Measurements from ENCODE around the gene BNIP3.

BNIP3 gene

DNA sequence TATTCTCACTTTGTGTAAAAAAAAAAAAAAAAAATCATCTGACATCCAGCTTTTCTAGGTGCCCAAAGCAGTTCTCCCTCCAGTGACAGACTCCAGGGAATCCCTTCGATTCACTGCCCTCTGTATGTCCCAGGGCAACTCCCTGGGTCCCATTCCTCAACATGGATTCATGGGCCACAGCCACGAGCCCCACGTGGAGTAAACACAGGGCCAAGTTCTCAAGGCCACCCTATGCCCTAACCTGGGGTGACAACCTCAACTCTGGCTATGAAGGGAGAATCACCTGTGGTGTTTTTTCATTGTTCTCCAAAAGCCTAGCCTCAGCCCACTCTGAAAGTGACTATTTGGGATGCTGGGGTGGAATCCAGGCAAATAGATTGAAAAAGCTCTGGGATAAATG lies 3.4 kb downstream of the BNIP3 start:
- DNase-seq (ENCODE audit: low read depth in 2 of 2) = no peak

DNA sequence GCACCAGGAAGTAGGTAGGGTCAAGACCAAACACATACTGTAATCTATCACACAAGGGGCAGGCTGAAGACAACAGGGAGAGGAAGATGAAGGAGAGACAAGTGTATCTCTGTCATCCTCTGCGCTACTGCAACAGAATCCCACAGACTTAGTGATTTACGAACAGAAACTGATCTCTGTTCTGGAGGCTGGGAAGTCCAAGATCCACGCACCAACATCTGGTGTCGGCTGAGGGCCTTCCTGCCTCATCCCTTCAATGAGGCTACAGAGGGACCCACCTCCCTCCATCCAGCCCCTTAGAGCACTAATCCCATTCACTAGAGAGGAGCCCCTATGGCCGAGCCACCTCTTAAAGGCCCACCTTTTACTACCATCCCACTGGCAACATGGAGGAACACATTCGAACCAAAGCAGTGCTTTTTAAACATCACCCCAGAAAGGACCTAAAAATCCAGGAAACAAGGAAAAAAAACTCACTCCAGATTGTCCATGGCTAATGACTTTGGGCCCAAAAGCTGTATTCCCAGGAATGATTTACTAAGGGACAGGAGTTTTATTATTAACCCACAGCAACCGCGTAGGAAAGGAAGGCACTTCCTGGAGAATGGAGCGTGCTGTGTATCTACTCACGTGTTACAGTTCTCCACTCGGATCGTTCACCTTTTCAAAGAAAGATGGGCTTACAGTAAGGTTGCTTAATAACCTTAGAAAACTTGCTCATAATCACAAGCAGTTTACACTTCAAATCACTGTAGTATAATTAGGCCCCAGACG lies 4.2 kb downstream of the BNIP3 start:
- no peak for DNase-seq (ENCODE audit: low read depth in 2 of 2)

DNA sequence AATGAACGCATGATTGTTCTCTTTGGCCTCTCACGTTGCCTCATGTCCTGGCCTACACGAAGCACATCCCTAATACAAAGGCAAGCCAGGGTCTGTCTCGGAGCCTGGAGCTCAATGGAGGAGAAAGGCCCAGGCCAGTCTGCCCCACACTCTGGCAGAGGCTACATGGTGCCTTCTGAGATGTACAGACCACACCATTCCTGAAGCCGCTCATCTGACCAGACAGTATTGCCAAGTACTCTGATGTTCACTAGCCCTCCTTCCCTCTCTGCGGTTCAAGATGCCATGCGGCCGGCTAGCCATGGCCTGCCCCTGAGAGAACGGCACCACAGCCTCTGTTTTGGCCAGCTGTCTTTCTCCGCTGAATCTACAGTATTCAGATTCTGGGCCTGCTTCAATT lies 5.9 kb downstream of the BNIP3 start:
- DNase-seq (ENCODE audit: low read depth in 2 of 2) = no peak

DNA sequence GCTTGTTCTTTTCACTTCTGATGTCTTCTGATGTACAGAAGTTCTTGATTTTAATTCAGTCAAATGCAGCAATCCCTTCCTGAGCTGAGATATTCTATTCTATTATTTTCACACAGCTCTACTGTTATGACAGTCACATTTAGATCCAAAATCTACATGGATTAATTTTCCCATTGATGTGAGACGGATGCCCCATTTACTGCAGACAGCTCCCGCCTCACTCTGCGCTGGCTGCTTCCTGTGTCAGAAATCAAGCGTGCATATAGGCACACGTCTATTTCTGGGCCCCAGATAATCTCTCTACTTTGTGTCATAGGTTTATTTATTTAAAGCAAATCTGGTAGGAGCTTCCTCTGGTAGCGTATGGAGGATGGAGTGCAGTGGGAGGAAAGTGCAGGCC lies 6.7 kb downstream of the BNIP3 start:
- no peak for DNase-seq (ENCODE audit: low read depth in 2 of 2)

DNA sequence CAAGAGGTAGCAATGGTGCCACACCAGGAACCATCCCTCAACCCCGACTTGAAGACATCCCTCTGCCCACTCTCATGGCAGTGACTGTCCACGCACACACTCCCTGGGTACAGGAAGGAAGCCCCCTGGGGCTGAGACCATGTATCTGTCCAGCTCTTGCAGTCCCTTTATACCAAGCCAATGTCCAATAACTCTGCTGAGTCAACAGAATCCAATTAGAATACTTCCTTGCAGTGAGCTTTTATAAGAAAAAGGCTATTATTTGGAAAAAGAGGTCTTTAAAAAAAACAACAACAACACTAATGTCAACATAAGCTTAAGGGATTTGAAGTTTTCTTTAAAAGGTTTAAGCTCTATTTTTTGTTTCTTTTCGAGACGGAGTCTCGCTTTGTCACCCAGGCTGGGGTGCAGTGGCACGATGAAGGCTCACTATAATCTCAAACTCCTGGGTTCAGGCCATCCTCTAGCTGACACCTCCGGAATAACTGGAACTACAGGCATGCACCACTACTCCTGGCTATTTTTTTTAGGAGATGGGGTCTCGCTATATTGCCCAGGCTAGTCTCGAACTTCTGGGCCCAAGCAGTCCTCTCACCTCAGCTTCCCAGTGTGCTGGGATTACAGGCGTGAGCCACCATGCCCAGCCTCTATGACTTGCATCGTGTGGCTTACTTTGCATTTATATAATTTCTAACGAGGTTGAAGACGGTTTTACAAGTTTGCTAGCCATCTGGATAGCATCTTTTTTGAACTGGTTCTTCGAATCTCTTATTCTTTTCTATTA lies 7.5 kb downstream of the BNIP3 start:
- no peak for DNase-seq (ENCODE audit: low read depth in 2 of 2)

DNA sequence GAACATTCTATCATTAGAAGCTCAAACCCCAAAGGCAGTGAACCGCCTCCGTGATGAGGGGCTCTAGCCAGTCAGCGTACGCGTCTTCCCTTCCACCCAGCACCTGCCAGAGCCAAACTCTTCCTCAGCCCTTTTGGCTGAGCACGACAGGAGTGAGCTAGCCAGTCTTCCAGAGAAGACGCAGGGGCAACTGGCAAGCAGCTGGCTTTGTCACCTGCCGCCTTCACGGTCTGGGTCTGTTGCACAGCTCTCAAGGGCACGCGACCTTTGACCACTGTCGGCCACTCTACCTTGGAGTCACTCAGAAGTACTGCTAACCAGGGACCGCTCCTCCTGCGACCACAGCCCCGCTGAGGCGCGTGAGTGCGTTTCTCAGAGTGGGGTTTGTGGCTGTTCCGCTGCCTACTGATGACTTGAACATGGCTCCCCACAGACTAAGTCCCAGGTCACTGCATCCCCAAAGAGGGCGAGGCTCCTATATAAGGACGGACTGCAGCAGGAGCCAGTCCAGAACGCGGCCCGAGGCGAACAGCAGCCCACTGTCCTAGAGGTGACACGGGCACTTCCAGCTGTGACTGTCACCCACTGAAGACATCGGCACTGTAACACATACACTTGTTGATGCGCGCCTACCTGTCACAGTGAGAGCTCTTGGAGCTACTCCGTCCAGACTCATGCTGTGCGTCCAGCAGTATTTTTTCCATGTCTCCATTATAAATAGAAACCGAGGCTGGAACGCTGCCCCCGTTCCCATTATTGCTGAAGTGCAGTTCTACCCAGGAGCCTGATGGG lies 8.4 kb downstream of the BNIP3 start:
- no peak for DNase-seq (ENCODE audit: low read depth in 2 of 2)

DNA sequence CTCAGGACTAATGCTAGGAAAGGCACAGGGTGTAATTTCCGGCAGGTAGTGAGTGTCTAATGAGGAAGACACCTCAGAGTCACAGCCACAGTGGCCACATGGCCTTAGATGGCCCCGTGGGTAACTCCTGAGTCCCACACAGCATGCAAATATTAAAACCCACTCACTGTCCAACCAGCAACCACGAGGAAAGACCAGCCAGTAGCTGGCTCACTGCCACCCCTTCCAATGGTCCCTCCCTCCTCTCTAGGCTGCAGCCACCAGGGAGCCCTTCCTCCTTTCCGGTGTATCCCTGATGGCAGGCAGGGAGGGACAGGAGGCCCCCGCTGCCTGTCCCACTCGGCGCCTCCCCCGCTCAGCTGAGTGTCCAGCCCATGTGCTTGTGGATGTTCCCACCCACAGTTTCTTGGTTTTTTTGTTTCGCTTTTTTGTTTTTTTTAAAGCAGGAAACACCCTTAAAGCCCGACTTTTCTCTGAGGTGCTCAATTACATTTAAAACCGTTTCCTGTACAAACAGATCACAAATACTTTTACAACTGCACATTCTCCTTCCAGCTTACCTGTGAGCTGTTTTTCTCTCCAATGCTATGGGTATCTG lies 9.2 kb downstream of the BNIP3 start:
- no peak for DNase-seq (ENCODE audit: low read depth in 2 of 2)

DNA sequence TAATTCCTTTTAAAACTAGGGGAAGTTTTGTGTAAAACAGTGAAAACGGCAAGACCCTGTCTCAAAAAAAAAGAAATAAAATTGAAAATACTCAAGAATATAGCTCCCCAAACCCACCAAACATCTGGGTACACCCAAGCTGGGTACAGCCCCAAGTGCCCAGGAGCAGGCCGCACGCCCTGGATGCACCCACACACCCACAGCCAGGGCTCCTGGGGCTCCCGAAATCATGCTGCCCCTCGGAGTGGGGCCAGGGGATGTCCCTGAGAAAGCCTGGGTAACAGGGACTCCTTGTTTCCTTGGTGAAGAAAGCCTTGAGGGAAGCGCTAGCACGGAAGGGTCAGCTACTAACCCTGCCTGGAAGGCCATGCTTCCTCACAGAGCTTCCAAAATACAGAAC lies 10.1 kb downstream of the BNIP3 start:
- no peak for DNase-seq (ENCODE audit: low read depth in 2 of 2)

DNA sequence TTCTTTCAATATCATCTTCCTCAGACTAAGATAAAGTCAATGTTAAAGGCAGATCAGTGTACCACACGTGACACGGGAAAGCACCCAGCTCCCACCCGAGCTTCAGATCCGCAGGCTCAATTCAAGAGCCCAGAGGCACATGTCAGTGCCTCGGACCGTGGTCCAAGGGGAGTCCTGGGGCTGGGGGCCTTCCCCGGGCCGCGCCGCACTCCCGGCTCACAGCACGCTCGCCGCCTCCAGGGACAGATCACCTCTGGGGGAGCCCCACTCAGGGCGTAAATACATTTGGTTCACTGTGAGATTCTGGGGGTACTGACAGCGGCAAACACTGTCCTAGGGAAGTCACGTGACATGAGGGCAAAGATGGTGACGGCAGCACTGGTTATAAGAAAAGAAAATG lies 10.8 kb downstream of the BNIP3 start:
- no peak for DNase-seq (ENCODE audit: low read depth in 2 of 2)

DNA sequence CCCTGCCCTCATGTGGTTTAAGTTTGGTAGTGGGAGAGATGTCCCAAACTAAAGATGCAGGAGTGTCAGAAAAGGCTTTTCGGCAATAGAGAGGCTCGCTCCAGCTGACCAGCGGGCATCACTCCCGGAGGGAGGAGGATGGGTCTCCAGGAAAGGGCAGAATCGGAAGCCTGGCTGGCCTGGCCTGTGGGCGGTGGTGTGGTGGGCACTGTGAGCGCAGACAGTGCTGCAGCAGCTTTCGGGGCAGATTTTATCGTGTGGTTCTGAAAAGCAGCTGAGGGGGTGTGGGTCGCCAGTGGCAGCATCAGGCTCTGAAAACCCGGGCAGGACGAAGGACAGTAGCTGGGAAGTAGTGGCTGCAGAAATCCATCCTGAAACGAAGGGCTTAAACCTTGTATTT lies 12.8 kb downstream of the BNIP3 start:
- no peak for DNase-seq (ENCODE audit: low read depth in 2 of 2)

DNA sequence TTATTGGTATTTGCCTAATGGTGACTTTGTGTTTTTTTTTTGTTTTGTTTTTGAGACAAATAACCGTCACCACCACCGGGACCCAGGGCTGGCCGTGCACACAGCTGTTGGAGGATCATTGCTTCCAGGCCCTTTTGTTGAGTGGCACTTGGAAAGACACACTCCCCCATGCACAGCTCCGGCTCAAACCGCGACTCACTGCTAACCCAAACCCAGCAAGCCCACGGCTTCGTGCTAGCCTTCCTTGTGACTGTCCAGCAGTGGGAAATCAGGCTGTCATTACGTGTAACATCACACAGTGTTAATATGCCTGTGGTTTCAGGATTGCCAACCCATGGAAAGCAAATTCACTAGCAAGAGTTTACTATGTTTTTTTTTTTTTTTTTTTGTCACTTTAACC lies 17.4 kb downstream of the BNIP3 start:
- no peak for DNase-seq (ENCODE audit: low read depth in 2 of 2)

DNA sequence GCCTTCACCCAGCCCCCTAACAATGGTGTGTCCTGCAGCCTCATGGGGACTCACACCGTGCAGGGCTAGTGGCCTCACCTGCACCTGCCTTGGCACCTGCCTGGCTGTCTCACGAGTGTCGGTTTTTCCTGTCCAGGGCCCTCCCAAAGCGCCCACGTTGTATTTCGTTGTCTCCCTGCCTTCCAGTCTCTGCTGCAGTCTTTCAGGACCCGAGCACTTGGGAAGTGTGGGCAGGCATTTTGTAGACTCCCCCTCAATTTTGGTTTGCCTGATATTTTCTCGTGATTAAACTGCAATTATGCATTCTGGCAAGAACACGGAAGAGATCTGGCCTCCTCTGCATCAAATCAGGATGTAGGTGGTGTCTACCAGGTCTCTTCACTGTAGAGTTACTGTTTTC lies 17.9 kb downstream of the BNIP3 start:
- DNase-seq (ENCODE audit: low read depth in 2 of 2) = no peak

DNA sequence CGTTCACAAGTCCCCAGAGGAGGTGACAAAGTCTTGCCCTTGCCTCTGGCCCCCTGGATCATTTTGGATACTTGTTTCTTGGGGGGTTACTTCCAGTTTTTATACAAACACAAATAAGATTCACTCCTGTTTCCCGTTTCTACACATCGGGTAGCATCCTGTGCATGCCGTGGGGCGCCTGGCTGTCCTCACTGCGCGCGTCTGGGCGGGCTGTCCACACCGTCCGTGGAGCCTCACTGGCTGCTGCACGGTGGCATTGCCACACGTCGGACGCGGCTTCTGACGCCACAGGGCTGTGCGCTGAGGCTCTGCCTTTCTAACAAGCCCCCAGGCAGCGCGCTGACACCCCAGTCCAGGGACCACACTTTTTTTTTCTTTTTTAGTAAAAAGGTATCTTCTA lies 18.4 kb downstream of the BNIP3 start:
- no peak for DNase-seq (ENCODE audit: low read depth in 2 of 2)

DNA sequence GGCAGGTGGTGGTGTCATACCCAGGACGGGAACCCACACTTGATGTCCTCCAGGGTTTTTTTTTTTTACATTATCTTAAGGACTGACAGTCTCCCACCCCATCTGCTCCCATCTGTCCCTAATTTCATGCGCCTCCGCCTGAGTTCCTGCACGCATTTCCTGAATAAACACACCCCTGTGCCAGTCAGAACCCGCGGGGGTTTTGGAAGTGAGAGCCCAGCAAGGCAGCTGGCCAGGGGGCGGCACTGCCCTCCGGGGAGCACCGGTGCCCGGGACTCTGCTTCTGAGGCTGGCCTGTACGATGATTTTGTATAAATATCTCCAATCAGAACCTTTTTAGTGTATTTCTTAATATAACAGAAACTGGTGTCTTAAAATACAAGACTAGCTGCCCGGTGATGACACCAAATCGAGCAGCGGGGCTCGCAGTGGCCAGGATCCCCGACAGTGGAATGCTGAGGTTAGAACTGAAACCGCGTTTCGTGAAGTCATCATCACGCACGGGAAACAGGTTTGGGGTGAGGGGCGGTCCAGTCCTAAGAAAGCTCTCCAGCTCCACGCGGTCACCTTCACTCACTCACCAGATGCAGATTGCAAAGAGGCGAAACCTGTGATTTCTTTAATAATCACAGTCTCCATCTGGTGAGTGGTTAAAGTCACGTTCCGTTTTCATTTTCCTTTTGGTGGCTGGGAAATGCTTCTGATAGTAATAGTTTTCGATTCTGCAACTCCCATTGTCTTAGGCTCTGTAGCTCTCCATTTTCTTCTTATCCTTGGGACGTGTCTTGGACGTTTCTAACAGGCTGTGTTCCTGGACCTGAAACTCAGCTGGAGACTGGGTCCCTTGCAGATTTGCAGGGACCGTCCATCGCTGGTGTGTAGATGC lies 19.7 kb downstream of the BNIP3 start:
- no peak for DNase-seq (ENCODE audit: low read depth in 2 of 2)

DNA sequence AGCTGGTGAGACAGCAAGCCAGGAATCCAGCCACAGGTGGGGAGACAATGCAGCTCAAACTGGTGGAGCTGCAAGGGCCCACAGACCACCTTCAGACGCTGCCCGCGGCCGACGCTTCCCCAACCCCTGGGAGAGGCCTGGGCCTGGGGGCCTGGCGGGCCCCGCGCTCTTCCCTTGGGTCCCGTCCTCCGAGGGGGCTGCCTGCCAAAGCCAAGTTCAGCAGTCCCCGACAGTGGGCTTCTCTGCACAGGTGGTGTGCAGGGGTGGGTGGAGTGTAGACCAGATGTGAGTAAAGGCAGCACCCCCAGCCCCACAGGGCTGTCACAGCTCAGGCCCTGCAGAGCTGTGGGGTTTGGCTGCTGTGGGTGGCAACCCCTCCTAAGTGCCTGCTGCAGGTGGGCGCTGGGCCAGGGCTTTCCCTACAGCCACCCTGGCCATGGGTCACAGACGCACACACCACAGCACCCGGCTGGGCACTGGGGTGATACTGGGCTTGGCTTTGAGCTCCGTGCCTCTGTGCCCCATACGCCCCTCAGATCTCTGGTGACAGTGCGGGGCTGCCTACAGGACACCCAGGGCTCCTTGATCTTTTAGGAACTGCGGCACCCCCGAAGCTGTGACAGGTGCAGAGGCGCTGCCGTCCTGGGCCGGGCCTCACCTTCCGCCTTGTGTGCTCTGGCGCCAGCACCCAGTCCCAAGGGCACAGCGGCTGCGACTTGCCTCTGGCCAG lies 20.5 kb downstream of the BNIP3 start:
- DNase-seq (ENCODE audit: low read depth in 2 of 2) = no peak

DNA sequence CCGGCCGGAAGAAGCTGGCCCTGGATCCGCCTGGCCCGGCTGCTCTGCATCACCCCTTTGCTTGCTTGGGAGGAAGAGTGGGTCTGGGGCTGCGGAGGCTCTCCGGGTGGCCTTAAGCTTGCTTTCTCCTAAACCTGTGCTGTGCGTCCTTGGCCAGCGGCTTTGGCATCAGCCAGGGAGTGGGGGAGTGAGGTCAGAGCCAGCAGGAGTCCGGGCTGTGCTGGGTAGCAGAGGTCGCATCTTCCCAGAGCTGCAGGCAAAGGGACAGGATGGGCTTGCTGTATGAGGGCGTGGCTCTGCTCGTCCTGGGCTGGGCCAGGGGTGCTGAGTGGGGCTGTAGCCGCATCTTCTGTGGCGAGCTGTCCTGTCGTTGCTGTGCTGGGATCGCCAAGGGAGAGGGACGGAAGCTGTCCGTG lies 21.1 kb downstream of the BNIP3 start:
- DNase-seq (ENCODE audit: low read depth in 2 of 2) = no peak

DNA sequence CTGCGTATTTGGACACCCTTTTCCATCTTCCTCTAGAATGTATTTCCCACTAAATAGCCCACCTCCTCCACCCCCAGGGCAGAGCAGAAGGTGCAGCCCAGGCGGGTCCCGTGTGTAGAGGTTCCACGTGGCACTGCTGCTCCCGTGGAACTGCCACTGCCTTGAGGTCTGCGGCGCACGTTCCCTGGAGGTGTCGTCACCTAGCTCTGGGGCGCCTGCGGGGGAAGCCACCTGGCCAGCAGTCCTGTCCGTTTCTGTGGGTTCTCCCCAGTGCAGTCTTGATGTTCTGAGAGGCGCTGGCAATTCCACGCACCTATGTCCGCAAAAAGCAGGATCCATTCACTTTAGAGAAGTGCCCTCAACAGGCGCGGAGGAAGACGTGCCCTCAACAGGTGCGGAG lies 21.9 kb downstream of the BNIP3 start:
- DNase-seq (ENCODE audit: low read depth in 2 of 2) = no peak

DNA sequence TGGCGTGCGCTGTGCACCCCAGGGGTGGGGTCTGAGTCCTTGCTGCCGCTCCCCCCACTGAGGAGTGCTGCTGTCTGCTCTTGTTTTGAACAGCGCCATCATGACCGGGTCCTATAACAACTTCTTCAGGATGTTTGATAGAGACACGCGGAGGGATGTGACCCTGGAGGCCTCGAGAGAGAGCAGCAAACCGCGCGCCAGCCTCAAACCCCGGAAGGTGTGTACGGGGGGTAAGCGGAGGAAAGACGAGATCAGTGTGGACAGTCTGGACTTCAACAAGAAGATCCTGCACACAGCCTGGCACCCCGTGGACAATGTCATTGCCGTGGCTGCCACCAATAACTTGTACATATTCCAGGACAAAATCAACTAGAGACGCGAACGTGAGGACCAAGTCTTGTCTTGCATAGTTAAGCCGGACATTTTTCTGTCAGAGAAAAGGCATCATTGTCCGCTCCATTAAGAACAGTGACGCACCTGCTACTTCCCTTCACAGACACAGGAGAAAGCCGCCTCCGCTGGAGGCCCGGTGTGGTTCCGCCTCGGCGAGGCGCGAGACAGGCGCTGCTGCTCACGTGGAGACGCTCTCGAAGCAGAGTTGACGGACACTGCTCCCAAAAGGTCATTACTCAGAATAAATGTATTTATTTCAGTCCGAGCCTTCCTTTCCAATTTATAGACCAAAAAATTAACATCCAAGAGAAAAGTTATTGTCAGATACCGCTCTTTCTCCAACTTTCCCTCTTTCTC lies 26.0 kb downstream of the BNIP3 start:
- no peak for DNase-seq (ENCODE audit: low read depth in 2 of 2)

DNA sequence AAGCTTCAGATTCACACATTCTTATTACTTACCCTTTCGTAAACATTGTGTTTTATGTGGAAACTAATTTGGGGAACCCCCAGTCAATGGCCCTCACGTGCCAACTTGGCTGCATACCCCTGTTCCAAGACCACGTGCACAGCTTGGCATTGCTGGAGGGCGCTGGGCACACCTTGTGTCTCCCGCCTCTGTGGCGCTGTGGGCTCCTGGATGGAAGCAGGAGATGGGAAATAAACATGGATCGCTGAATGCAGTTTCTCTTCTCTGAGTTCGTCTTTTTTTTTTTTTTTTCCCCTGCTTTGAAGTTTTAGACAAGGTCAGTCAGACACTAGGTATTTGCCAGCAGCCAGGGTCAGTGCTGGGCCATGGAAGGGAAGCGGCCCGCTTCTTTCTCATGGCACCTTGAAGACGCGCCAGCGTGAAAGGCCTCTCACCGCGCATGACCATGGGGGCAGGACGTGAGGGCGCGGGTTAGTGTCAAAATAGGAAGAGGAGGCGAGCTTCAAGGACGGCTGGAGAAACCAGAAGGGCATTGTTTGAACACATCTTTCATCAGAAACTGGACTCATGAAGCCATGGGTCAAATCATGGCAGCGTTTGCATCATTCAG lies 27.3 kb downstream of the BNIP3 start:
- no peak for DNase-seq (ENCODE audit: low read depth in 2 of 2)
